ENCODE results near the gene ARHGAP8. TPM values are rescaled to one million over a fixed set of nuclear protein-coding genes. Genes with fewer than 3 reads are reported as not detected.

Gene ARHGAP8
- total RNA-seq, 1 donor from 2014 or later, result 18.1 TPM

- H3K4me3 ChIP-seq, result no peak overlapping the region
- ATAC-seq, result no peak
- intact Hi-C loops (cut with DNase I), result no loop called here
Measured at GRCh38 chr22:44815099-44816070, 63.0 kb downstream of the ARHGAP8 start.

GRCh38 chr22:44816141-44816540 is 63.8 kb downstream of the ARHGAP8 start:
- peaks cover 9% of the 10 kb centered on the region for H3K27me3 ChIP-seq
- peak; percentile 21 for ATAC-seq

More at GRCh38 chr22:44815099-44816070, 63.0 kb downstream of the ARHGAP8 start:
- Histone ChIP-seq H3K9me3 (no peaks in the 10 kb centered on the region), H3K27ac (no peak overlapping the region), H3K36me3 (no peaks in the 10 kb centered on the region), H3K4me1 (no peaks in the 10 kb centered on the region), H3K27me3 (peaks cover 7% of the 10 kb centered on the region)
- DNase-seq, result no peak
- no peak for TF ChIP-seq CTCF (IDR thresholded peaks at IDR 0.05)

GRCh38 chr22:44818727-44819126 is 66.4 kb downstream of the ARHGAP8 start:
- H3K4me1 ChIP-seq, result no peaks in the 10 kb centered on the region
- ATAC-seq (no peak), DNase-seq (no peak)
- no peaks in the 10 kb centered on the region for H3K36me3 ChIP-seq
- H3K27me3 ChIP-seq, result peaks cover 9% of the 10 kb centered on the region
- TF ChIP-seq CTCF (IDR thresholded peaks at IDR 0.05), result no peak
- H3K4me3 ChIP-seq, result no peak overlapping the region
- intact Hi-C loops (cut with DNase I), result no loop called here
- H3K9me3 ChIP-seq, result no peaks in the 10 kb centered on the region
- H3K27ac ChIP-seq, result no peak overlapping the region

More at GRCh38 chr22:44816141-44816540, 63.8 kb downstream of the ARHGAP8 start:
- Histone ChIP-seq H3K36me3 (no peaks in the 10 kb centered on the region), H3K4me1 (no peaks in the 10 kb centered on the region), H3K4me3 (no peak overlapping the region), H3K27ac (no peak overlapping the region), H3K9me3 (no peaks in the 10 kb centered on the region)
- intact Hi-C loops (cut with DNase I), result no loop called here
- TF ChIP-seq CTCF (IDR thresholded peaks at IDR 0.05), result no peak
- no peak for DNase-seq

- intact Hi-C loops (cut with DNase I), result no loop called here
- no peak for ATAC-seq
- Histone ChIP-seq H3K4me1 (no peaks in the 10 kb centered on the region), H3K27me3 (peaks cover 9% of the 10 kb centered on the region), H3K36me3 (no peaks in the 10 kb centered on the region), H3K9me3 (no peaks in the 10 kb centered on the region), H3K27ac (no peak overlapping the region), H3K4me3 (no peak overlapping the region)
- no peak for TF ChIP-seq CTCF (IDR thresholded peaks at IDR 0.05)
- DNase-seq, result no peak
Measured at GRCh38 chr22:44819966-44820631, 67.7 kb downstream of the ARHGAP8 start.

GRCh38 chr22:44821741-44822475 is 69.5 kb downstream of the ARHGAP8 start:
- DNase-seq, result no peak

More at GRCh38 chr22:44821741-44822475, 69.5 kb downstream of the ARHGAP8 start:
- no peak overlapping the region for H3K4me3 ChIP-seq
- H3K4me1 ChIP-seq, result no peaks in the 10 kb centered on the region
- no peak overlapping the region for H3K27ac ChIP-seq
- H3K27me3 ChIP-seq, result peaks cover 9% of the 10 kb centered on the region
- H3K9me3 ChIP-seq, result no peaks in the 10 kb centered on the region
- no peaks in the 10 kb centered on the region for H3K36me3 ChIP-seq
- TF ChIP-seq CTCF (IDR thresholded peaks at IDR 0.05), result no peak
- intact Hi-C loops (cut with DNase I), result no loop called here
- no peak for ATAC-seq

All from upper lobe of right lung (tissue), 1 donor.